Germinal center (tissue), 1 donor: ENCODE measurements around the gene C1QTNF4.
A peak's percentile ranks its signal among the peaks of the same experiment; 100 is the strongest.

Experiments
- DNase-seq: peaks from one replicate; pipeline ENCODE4 v3.0.0; 2012; ENCODE audit warnings: mixed read lengths, low spot score

C1QTNF4 gene

DNA sequence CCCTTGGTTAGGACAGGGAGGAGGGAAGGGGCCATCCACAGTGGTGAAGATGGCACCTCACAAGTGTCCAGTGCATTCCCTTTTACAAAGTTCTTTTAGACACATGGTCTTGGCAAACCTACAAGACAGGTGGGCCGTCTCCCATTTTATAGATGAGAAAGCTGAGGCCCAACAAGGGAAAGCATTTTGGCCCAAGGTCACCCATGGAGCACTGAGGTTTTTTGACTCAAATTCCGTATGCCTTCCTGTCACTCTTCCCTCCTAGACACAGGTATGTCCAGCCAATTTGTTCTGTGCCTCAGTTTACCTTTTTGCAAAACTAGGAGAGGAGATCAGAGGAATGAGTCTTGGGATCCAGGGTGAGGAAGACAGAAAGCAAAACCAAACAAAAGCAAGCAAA, 1.2 kb downstream of the C1QTNF4 start:
- no peak for DNase-seq

DNA sequence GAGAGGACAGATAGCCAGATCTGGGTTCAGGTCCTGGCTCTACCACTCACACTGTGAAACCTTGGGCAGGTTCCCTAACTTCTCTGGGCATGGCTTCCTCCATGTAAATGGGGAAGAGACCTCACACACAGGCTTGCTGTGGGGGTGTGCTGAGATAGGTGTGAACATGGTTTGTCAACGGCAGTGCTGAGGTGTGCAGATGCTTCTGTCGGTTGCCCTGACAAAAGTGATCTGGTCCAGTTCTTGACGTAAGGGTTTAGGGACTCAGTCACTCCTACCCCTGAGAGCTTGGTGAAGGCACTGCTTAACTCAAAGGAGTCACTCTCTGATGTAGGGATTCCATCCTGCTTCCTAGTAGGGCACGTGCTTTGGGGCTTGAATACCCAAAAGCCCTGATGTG, 2.0 kb downstream of the C1QTNF4 start:
- no peak for DNase-seq

DNA sequence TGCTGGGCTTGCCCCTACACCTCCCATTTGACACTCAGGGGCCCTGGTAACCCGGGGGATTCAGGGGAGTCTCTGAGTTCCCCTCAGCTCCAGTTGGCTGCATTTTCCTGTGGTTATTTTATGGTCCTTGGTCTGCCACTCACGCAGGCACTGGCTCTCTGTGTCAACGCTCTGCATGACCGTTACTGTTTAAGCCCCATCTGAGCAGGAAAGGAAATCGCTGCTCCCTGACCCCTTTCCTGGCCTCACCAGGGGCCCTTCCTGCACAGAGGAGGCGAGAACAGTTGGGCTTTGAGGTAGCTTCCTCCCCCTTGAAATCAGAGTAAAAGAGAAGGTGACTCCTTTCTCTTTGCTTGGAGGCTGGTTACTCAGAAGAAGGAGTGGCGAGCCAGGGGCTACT, 2.4 kb downstream of the C1QTNF4 start:
- DNase-seq: no peak

DNA sequence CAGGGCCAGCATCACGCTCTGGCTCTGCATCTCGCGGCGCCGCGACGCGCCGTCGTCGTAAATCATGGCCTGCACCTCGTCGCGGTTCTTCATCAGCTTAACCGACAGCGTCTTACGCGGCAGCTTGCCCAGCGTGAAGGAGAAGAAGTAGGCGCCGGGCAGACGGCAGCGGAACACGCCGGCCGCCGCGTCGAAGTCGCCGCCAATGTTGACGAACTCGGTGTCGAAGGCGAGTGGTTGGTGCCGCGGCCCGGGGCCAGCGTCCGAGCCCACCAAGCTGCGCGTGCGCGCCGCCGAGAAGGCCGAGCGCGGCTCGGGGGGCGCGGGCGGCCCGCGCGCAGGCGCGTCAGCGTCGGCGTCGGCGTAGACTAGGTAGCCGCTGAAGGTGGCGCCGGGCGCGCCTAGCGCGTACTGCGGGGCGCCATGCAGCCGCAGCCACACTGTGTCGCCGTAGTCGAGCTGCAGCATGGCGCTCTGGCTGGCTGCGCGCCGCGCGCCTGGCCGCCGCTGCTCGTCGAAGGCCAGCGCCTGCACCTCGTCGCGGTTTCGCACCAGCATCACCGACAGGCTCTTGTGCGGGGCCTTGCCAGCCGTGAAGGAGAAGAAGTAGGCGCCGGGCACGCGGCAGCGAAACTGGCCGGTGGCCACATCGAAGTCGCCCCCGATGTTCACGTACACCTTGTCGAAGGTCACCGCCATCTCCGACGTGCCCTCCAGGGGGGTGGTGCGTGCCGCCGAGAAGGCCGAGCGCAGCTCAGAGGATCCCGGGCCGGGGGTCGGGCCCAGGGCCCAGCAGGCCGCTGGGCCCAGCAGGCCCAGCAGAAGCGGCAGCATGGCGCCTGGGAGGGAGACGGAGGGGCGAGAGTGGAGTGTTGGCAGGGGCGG, 4.0 kb downstream of the C1QTNF4 start:
- DNase-seq: no peak

DNA sequence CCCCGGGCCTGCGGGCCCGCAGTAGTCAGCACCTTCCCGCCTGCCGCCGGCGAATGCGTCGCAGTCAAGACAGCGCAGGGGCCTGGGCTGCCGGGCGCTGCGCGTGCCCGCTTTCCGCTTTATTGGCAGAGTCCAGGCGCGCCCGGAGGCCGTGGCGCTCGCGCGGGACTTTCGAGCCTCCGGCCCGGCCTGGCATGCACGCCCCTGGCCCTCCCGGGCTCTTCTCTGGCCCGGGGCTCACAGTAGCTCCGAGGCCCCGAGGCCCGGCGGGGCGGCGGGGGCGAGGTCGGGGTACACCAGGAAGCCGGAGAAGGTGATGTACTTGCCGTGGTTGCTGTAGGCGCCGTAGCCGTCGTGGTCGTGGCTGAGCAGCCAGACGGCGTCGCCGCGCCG, 4.6 kb downstream of the C1QTNF4 start:
- DNase-seq: no peak

DNA sequence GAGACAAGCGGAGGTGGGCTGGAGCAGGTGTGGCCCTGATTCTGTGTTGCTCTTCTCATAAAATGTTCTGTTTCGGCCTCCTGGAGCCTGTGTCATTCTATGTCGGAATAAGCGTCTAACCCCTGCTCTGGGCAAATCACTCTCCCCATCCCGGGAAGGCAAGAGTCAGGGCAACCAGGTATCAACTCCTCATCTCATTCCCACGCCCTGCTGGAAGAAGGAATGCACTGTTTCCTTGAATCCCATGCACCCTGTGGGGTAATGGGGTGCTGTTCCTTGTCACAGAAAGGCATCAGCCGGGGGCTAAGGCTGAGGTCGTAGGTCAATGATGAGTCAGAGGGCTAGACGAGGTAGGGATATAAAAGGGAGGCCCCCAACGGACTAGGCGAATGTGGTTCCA, 5.1 kb downstream of the C1QTNF4 start:
- DNase-seq: no peak

DNA sequence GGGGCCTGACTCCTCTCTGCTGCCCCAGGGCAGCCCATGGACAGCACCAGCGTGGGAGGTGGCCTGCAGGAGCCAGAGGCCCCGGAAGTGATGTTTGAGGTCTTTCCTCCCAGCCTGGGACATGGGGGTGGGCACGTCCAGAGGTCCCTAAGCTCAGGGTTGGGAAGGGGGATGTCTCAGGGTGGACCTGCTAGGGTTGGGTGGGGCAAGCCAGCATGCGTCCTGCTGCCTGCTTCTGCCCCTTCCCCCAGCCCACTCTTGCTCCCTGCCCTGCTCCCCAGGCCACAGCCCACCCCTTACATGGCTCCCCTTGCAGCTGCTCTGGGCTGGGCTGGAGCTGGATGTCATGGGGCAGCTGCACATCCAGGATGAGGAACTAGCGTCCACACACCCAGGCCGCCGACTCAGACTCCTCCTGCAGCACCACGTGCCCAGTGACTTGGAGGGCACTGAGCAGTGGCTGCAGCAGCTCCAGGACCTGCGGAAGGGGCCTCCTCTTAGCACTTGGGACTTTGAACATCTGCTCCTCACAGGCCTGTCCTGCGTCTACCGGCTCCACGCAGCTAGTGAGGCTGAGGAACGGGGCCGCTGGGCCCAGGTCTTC, 6.4 kb downstream of the C1QTNF4 start:
- DNase-seq: no peak

DNA sequence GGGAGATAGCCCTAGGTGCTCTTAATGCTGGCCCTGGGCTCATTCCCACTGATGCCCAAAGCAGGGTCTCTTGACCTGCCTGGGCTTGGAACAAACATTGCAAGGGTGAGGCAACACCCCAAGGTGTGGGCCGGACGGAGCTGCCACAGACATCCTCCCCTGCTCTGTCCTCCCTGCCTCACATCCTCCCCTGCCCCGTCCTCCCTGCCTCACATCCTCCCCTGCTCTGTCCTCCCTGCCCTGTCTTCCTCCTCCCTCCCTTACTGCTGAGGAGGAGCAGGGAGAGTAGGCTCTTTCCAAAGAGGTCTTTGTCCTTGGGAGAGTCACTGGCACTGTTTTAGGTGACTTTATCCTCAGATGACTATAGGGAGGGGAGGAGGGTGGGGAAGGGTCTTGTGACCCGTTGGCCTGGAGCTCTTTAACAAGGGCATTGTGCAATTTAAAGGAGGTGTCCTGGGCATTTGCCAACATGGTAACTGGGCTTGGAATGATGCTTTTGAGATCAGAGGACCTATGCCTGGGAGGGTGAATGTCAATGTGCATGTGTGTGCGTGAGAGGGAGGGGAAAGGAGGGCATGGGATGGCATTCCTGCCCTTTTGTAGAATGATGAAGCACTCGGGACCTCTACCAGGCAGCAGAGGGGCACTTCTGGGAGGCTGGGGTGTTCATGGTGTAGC, 7.0 kb downstream of the C1QTNF4 start:
- no peak for DNase-seq

DNA sequence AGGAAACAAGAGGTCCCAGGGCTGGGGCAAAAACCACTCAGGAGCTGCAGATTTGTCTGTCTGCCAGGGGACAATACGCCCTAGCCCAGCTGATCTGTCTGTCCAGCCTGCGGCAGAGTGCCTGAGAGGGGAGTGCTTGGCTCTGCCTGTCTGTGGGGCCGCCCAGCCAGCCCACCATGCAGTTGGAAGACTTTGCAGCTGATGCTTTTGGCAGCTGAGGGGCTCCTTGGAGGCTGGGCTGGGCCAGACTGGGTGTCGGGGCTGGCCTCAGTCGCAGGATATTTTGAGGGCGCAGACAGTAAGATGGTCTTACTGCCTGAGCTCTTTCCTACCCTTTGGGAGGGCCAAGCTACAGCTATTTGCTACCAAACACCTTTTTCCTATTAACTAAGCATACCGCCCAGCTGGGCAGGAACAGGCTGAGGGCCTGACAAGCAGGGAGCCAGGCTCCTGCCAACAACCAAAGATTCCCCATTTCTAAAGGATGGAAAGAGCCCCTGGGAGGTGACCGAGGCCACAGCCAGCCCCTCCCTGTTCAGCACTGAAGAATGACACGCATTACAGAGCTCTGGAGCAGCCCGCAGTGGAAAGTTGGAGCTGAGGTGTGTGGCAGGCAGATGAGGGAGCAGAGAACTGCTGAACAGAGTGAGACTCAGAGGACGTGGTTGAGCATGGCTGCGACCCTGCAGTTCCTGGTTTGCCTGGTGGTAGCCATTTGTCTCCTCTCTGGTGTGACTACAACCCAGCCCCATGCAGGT, 7.9 kb downstream of the C1QTNF4 start, which contains the start of gene FAM180B:
TSS of gene FAM180B (plus strand) at position 581 of the 758 bp plus-strand sequence. CDS start at position 672, 91 bp downstream.
- DNase-seq: no peak

DNA sequence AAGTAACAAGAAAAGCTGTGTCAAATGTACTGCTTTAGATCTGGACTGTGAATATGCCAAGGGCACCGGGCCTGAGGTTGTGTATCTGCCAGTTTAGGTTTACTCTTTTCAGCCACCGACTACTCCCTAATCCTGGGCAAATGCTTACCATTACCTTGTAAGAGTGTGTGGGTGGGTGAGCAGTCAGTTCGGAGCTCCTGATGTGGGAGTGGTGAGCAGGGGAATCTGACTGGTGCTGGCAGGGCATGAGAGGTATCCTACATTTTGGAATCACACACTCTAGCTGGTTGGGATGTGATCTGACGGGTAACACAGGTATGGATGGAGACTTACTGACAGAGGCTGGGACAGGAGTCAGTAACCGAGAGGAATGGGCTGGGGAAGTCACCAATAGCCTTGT, 10.4 kb downstream of the C1QTNF4 start:
- DNase-seq: no peak

DNA sequence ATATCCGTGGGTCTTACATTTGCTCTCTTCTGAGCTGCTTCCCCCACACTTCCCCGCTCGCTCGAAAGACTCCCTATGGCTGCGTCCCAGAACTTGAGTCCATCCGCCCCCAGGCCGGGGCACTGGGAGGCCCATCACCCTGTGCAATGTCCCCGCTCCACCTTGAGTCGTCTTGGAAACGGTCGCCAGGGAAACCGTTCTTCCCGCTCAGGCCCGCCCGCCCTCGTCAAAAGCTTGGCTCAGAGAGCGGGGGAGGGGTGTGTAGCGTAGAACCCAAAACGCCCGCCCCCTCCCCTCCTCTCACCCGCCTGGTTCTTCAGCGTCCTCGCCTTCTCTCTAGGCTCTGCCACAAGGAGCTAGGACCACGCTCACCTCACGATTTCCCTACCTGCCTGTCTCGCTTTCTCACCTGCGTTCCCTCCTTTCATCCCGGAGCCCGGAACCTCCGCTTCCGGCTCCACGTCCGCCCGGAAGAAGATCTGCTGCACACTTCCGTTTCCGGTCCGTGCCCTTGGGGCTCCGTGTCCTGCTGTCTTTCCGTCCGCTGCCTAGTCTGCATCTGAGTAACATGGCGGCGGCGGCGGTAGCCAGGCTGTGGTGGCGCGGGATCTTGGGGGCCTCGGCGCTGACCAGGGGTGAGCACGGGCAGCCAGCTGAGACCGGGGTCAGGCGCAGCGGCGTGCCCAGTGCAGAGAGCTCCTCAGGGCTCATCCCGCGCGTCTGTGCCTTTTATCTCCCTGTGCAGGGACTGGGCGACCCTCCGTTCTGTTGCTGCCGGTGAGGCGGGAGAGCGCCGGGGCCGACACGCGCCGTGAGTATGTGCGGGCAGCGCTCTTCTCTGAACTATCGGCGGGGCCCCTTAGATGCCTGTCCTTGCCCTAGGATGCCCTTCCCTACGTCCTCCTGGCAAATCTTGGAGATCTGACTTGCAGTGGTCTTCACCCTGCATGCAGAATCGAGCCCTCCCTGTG, 15.4 kb downstream of the C1QTNF4 start, which contains the start of the genes KBTBD4 and NDUFS3:
TSS of gene KBTBD4 (minus strand) at position 447 of the 971 bp plus-strand sequence. CDS start at position 428, 19 bp downstream.
TSS of gene NDUFS3 (plus strand) at position 551 of the 971 bp plus-strand sequence. CDS start at position 569, 18 bp downstream.
- peak; percentile 89 for DNase-seq

DNA sequence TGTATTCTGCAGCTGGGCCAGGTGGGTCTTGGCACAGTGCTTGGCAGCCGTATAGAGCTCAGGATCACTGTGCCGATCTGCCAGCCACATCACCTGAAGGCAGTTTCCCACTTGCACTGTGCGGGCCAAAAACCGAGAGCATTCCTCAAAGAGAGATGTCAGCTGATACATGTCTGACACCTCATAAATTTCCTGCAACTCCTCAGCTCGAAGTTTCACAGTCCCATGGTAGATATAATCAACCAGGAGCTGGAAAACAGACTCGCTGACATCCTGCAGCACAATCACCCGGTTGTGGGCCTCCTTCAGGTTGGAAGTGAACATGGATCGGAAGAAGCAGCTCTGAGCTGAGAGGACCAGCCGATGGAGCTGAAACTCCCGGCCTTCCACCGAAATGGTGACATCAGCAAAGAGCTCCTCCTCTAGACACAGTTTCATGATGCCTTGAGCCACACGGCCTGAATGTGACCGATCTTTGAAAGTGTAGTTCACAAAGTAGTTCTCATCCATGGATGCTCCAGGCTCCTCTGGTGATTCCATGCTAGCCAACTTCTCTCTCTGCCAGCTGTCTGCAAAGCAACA, 16.7 kb downstream of the C1QTNF4 start:
- no peak for DNase-seq

DNA sequence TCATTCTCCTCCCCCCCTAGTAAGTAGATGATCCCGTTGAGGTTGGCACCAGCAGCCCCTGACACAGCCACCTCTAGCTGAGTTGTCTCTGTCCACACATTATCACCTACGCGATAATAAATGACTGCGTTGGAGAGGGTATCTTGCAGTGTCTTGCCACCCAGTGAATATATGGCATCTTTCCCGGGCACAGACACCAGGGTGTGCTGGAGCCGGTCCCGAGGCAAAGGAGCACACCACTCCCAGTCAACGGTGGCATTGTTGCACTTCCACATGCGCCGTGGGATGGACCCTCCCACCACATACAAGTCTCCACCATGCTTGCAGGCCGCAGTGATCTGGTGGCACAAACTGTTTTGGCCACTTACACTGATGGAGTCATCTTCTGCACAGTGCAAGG, 20.9 kb downstream of the C1QTNF4 start:
- no peak for DNase-seq

DNA sequence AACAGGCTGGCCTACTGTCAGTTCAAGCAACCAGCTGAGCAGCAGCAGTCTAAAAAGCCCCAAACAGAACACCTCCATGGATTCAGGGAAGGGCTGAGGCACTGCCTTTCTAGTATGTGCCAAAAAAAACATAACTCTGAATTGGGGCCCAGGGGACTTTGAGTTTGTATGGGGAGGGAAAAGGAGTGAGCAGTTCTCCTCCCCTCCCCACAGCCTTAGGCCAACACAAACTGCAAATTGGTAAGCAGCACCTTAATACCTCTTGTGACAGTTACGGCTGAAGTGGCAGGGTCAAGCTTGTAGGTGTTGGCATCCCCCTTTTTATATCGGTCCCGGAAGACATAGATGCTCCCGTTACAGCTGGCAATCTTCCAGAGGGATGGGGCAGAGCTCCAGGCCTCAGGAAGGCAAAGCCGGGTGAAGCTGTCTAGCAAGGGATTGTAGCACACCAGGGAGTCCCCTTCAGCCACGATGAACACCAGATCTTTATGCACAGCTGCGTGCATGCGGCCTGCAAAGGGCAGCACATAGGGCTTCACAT, 21.4 kb downstream of the C1QTNF4 start:
- DNase-seq: no peak

DNA sequence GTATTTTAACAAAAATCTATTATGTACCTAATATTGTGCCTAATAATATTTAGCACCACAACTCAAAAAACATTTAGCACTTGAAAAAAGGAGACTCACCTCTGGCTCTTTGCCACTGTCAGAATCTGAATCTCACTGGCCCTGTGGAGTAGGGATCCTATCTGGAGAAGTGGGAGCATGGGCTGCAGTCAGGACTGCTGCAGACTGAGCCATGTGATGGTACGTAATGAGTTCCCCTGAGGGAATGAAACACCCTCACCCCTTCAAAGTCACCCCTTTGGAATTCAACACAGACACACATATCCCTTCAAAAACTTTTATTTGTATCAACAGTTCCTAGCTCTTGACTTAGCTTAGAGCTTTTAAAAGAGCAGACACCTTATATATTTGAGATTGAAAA, 22.3 kb downstream of the C1QTNF4 start:
- no peak for DNase-seq

DNA sequence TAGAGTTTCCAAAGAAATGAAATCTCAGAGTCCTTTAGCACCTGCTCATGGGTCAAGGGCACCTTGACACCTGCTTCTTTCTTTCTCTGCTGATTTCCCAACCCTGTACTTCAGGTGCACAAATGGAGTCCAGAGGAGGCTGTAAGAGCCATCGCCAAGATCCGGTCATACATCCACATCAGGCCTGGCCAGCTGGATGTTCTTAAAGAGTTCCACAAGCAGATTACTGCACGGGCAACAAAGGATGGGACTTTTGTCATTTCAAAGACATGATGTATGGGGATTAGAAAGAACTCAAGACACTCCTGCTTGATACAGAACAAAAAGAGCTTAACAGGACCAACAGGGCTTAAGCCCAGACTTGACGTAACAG, 22.9 kb downstream of the C1QTNF4 start:
- DNase-seq: no peak

DNA sequence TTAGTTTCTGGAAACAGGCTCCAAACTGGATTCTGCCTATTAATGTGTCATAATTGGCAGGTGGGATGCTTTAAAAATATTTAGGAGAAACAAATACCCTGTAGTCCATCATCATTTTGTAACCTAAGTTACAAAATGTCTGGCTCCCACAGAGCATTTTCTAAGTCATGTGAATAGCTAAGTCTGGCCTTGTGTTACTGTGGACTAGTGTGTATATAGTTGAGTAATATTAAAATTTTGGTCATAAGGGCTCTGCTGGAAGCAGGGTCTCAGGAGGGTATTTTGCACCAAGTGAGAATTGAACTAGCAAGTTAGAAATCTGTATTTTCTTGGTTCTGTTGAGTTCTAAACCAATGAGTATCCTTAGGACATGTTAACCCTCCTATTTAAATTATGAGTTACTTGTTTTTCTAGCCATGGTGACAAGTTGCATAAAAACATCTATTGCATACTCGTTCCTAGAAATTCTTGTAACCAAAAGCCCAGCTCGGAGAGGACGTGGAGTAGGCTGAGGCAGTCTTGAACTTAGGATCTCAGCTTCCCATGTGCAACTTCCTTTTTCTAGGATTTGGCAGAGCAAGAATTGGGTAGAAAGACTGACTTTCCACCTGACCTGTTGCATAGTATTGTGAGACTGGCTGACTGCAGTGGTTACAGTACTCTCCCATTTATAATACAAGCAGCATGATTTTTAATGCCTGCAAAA, 23.4 kb downstream of the C1QTNF4 start:
- DNase-seq: no peak

DNA sequence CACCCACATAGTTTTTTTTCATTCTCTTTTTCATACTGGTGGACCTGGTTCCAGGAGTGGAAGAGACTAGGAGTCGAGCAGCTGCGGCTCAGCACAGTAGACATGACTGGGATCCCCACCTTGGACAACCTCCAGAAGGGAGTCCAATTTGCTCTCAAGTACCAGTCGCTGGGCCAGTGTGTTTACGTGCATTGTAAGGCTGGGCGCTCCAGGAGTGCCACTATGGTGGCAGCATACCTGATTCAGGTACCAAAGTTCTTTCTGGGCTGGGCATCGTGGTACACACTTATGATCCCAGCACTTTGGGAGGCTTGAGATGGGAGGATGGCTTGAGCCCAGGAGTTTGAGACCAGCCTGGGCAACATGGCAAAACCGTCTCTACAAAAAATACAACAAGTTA, 24.6 kb downstream of the C1QTNF4 start:
- no peak for DNase-seq

DNA sequence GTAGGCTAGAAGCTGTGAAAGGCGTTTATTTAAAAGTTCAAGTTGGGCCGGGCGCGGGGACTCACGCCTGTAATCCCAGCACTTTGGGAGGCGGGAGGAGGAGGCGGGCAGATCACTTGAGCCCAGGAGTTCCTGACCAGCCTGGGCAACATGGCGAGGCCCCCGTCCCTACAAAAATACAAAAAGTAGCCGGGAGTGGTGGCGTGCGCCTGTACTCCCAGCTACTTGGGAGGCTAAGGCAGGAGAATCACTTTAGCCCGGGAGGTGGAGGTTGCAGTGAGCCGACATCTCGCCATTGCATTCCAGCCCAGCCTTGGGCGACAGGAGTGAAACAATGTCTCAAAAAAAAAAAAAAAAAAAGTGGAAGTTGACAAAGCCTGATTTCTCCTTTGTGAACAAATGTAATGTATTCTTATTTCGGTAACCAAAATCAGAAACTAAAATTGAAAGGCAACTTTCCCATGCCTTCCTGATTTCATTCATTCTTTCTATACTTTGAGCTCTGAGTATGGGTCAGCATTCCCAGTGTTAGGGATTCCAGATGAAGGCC, 28.0 kb downstream of the C1QTNF4 start:
- DNase-seq: no peak
